Ovary (tissue), 9 donors: ENCODE measurements around the gene WDR82. TPM values are rescaled to one million over a fixed set of nuclear protein-coding genes. Genes with fewer than 3 reads are reported as not detected.

Experiments used
- DNase-seq, 5 donors: peaks; one replicate each; pipeline ENCODE4 v3.0.0-alpha.2; 2019 to 2020
- H3K27ac ChIP-seq, 2 donors: fragments of 200-600 bp; one replicate each; pipeline versions ENCODE4 v1.5.1 to v1.8.0; 2019 to 2022
- H3K27me3 ChIP-seq: fragments of 200-600 bp; one replicate; pipeline ENCODE4 v1.8.0; 2022
- H3K36me3 ChIP-seq: fragments of 200-600 bp; sonication (generic); one replicate; pipeline ENCODE4 v1.5.1; 2019
- H3K4me1 ChIP-seq: one replicate; pipeline ENCODE4 v1.8.1; 2013; ENCODE audit warnings: mild to moderate bottlenecking, moderate library complexity; ENCODE audit not compliant: insufficient read depth
- H3K4me3 ChIP-seq: fragments of 200-600 bp; sonication (generic); one replicate; pipeline ENCODE4 v1.5.1; 2017
- H3K9me3 ChIP-seq, 2 donors: fragments of 200-600 bp in 1 of 2; sonication (generic) in 1 of 2; one replicate each; pipeline versions ENCODE4 v1.5.1 to v1.8.1; 2013 to 2019; ENCODE audit warnings: mild to moderate bottlenecking in 1 of 2, moderate library complexity in 1 of 2
- EP300 ChIP-seq: sonication (generic); formaldehyde crosslinking; IDR thresholded peaks from one replicate; pipeline ENCODE4 v1.6.1; 2017; ENCODE audit warnings: antibody characterized with exemption
- POLR2A ChIP-seq: fragments of 450-650 bp; IDR thresholded peaks from one replicate; pipeline ENCODE4 v1.6.1; 2017; ENCODE audit warnings: antibody characterized with exemption, mild to moderate bottlenecking, moderate library complexity
- WGBS, 3 donors: extraction: QIAGEN DNeasy Blood & Tissue Kit in 1 of 3; methylation state at CpG; one replicate each; pipeline versions ENCODE4 v1.1.5 to v1.1.7; 2013 to 2017; 5-methylcytosine and 5-hydroxymethylcytosine counted together
- intact Hi-C, 4 donors: fragments of 100-400 bp; cut with DNase I; formaldehyde crosslinking; loops; one replicate each; pipeline versions ENCODE4 v1.11.0 to v1.15.1; 2022 to 2023
- polyA plus RNA-seq, 2 donors: library from polyadenylated mRNA; stranded (reverse); fragments of 200-250 nt in 1 of 2; fragments of 350-450 nt in 1 of 2; fragmentation: Illumina TruSeq in 1 of 2; extraction: RNeasy Lipid Tissue Mini Kit (QIAGEN cat#74804) in 1 of 2; gene quantifications; one replicate each; pipeline ENCODE4 v1.2.3, GENCODE V29; 2013 to 2014
- total RNA-seq, 7 donors: library from RNA; depleted of rRNA in 2 of 7; stranded (reverse); fragments of >200 nt in 2 of 7; fragmentation: NEBNext Ultra II Directional in 3 of 7; extraction: Animal tissue kit (Norgen Biotek cat#: 25700) in 3 of 7; gene quantifications; one replicate each; pipeline versions ENCODE4 v1.1.0 to v1.2.4, GENCODE V29; 2016 to 2023
- TF ChIP-seq, protein P1 (sequence below), 3 donors: fragments of 450-650 bp in 2 of 3; fragments of 200-600 bp in 1 of 3; IDR thresholded peaks; one replicate each; pipeline versions ENCODE4 v1.5.1 to v1.8.0; 2016 to 2022; ENCODE audit warnings: antibody characterized with exemption in 3 of 3, mild to moderate bottlenecking in 1 of 3
- donor health status: DM: no; HTN: no; CAD: no; lungs with moderate emphysema.
- donor health status: DM: no; HTN: no; CAD: no.
- donor health status: Bipolar disorder and iron deficiency.
- donor health status: DM: yes; HTN: yes; CAD: no.
- donor health status: DM: no; HTN: no; CAD: no.
- donor health status: DM: yes; HTN: yes; CAD: no.

WDR82 gene
- total and polyA plus RNA-seq, 9 donors: 36.4 to 110 (median 95.2) TPM

DNA sequence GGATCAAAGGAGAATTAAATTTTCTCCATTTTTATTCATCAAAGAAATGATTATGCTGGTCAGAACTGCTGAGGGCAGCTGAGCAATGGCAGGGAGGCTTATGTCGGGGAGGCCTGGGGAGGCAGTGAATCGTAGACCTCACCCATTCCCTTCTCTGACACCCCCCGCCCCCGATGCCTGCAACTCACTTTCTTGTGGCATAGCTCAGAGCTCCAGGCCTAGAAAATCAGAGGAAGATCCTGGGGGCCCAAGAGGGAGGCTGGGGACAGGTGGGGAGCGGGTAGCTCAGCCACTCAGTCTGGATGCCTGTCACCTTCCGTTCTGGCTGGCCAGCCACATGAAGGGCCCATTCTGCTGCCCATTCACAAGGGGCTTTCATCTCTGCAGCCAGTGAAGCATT is 36.6 kb upstream of the WDR82 start:
- Histone ChIP-seq H3K27me3 (no peaks in the 10 kb centered on the region), H3K4me3 (no peak overlapping the region), H3K27ac (no peak overlapping the region), H3K4me1 (peaks cover 2% of the 10 kb centered on the region), H3K9me3 (no peaks in the 10 kb centered on the region), H3K36me3 (no peaks in the 10 kb centered on the region)
- TF ChIP-seq, protein P1, sequence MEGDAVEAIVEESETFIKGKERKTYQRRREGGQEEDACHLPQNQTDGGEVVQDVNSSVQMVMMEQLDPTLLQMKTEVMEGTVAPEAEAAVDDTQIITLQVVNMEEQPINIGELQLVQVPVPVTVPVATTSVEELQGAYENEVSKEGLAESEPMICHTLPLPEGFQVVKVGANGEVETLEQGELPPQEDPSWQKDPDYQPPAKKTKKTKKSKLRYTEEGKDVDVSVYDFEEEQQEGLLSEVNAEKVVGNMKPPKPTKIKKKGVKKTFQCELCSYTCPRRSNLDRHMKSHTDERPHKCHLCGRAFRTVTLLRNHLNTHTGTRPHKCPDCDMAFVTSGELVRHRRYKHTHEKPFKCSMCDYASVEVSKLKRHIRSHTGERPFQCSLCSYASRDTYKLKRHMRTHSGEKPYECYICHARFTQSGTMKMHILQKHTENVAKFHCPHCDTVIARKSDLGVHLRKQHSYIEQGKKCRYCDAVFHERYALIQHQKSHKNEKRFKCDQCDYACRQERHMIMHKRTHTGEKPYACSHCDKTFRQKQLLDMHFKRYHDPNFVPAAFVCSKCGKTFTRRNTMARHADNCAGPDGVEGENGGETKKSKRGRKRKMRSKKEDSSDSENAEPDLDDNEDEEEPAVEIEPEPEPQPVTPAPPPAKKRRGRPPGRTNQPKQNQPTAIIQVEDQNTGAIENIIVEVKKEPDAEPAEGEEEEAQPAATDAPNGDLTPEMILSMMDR (IDR thresholded peaks at IDR 0.05): no peak
- TF ChIP-seq EP300: no peak
- TF ChIP-seq POLR2A: no peak
- intact Hi-C loops: no loop called here
- 88 to 92% (median 89%) methylated on average over 6 of the region's 6 CpGs for WGBS, 3 donors
- DNase-seq: no peak

DNA sequence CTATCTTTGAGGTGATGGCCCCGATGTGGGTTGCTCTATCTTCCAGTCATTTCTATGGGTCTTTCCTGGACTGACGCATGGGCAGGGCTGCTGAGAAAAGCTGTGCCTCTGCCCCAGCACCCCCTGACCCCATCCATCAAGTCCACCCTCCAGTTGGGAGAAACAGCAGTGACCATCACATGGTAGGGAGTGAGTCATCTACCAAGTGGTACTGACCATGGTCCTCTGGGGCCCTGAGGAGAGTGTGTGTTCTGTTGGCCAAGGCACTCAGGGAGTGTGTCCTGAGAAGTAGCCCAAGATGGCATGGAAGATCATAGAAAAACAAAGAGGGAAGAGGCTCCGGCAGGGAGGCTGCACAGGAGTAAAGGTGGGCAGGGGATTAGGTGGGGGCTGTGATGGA is 36.0 kb upstream of the WDR82 start:
- H3K27me3 ChIP-seq: no peaks in the 10 kb centered on the region
- H3K4me3 ChIP-seq: no peak overlapping the region
- H3K36me3 ChIP-seq: no peaks in the 10 kb centered on the region
- no peak overlapping the region for H3K27ac ChIP-seq
- peaks cover 2% of the 10 kb centered on the region for H3K4me1 ChIP-seq
- no peaks in the 10 kb centered on the region for H3K9me3 ChIP-seq
- no peak for TF ChIP-seq EP300
- TF ChIP-seq POLR2A: no peak
- TF ChIP-seq, protein P1 (IDR thresholded peaks at IDR 0.05): no peak
- WGBS, 3 donors: 92 to 96% (median 96%) methylated on average over 3 of the region's 3 CpGs
- intact Hi-C loops: no loop called here
- DNase-seq: no peak

DNA sequence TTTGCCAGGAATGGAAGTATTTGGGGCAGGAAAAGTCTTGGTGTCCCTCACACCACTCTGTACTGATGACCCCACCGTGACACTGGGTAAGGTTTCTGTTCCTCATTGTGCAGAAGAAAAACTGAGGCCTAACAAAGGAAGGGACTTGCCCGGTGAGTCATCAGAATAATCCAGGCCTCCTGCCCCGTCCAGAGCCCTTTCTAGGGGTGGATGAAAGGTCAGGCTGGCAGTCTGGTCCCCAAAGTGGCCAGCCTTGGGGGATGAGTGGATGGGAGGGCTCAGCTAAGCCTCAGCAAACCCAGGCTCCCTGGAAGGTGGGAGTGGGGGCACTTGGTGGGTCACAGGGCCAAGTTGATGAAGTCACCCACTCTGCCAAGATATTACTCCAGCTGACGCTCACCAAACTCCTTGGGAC is 35.3 kb upstream of the WDR82 start:
- H3K9me3 ChIP-seq: no peaks in the 10 kb centered on the region
- TF ChIP-seq EP300: no peak
- TF ChIP-seq, protein P1 (IDR thresholded peaks at IDR 0.05): no peak
- TF ChIP-seq POLR2A: no peak
- intact Hi-C loops: no loop called here
- no peak overlapping the region for H3K4me3 ChIP-seq
- no peak for DNase-seq
- H3K4me1 ChIP-seq: peaks cover 2% of the 10 kb centered on the region
- H3K27me3 ChIP-seq: no peaks in the 10 kb centered on the region
- whole genome bisulfite sequencing, 3 donors: 73 to 80% (median 78%) methylated on average over 4 of the region's 4 CpGs
- no peaks in the 10 kb centered on the region for H3K36me3 ChIP-seq
- no peak overlapping the region for H3K27ac ChIP-seq

DNA sequence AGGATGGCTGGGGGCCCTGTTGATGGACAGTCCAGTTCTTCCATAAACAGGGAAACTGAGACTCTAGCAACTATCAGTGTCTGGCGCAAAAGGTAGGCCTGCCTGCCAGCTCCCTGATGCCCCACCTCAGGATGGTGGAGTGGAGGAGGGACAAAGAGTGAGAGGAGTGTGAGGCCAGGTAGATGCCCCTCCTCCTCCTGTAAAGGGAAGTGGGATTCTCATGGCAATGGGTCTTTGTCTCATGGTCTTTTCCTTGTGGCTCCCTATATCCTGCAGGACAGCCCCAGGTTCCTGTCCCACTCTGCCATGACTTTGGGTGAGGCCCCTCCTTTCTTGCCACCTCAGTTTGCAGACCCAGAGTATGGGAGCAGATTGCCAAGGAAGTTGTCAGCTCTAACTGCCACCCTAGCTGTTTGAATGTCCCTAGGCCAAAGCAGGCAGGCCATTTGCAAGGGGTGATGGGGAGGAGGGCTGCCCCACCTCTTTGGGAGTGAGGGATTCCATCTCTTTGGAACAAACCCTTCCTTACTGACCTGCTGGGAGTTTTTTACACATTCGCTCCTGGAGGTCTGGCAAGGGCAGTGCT is 34.8 kb upstream of the WDR82 start:
- intact Hi-C loops: no loop called here
- Histone ChIP-seq H3K4me1 (peaks cover 2% of the 10 kb centered on the region), H3K36me3 (no peaks in the 10 kb centered on the region), H3K4me3 (no peak overlapping the region), H3K9me3 (no peaks in the 10 kb centered on the region), H3K27ac (no peak overlapping the region), H3K27me3 (no peaks in the 10 kb centered on the region)
- DNase-seq: no peak
- no peak for TF ChIP-seq EP300
- no peak for TF ChIP-seq POLR2A
- TF ChIP-seq, protein P1 (IDR thresholded peaks at IDR 0.05): no peak
- 88 to 93% (median 91%) methylated on average over 2 of the region's 2 CpGs for WGBS, 3 donors
